GM19324 (cell line): ENCODE measurements around the gene PIGBOS1.

ENCODE experiments used
- ATAC-seq: cut with Tn5 transposase; IDR thresholded peaks from one replicate; pipeline ENCODE4 v1.9.1; 2021; ENCODE audit warnings: mild to moderate bottlenecking, moderate library complexity; ENCODE audit not compliant: unreplicated experiment, low FRiP score

Gene PIGBOS1

DNA sequence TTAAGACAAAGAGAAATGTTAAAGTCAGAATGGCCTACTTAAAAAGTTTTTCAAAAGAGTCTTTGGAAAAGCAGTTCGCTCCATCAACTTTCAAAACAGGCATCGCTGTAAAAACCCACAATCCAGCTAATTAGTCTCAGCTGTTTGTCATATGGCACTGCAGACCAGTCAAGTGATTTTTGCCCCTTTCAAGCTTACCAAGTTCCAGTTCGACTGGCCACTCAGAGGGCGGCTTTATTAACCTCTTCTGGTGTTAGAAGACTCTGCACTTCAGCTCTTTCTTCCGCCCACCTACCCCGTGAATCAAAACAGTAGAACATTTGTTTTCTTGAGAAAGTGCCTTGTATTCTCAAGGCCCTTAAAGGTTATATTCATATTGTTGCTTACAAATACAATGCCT lies 48.6 kb downstream of the PIGBOS1 start:
- no peak for ATAC-seq

DNA sequence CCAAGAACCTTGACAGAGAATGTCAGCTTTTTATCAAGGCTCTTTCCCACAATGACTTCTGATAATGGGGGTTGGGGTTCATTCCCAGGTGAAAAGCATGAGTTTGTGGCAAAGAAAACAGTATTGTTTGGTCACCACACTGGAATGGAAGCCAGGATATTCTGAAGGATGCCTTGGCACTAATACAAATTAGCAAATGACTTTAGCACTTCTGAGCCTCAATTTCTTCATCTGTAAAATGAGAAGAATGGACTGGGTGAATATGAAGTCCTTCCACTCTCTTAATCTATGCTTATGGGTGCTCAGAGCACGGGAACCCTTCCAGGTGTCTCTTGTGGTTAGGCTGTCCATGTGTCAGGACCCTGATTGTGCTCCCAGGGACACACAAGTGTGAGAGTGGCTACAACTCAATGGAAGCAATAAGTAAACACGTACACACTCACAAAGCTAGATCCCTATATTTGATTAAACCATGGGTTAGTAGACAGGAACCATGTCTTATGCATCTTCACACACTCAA lies 50.7 kb downstream of the PIGBOS1 start:
- ATAC-seq: no peak

DNA sequence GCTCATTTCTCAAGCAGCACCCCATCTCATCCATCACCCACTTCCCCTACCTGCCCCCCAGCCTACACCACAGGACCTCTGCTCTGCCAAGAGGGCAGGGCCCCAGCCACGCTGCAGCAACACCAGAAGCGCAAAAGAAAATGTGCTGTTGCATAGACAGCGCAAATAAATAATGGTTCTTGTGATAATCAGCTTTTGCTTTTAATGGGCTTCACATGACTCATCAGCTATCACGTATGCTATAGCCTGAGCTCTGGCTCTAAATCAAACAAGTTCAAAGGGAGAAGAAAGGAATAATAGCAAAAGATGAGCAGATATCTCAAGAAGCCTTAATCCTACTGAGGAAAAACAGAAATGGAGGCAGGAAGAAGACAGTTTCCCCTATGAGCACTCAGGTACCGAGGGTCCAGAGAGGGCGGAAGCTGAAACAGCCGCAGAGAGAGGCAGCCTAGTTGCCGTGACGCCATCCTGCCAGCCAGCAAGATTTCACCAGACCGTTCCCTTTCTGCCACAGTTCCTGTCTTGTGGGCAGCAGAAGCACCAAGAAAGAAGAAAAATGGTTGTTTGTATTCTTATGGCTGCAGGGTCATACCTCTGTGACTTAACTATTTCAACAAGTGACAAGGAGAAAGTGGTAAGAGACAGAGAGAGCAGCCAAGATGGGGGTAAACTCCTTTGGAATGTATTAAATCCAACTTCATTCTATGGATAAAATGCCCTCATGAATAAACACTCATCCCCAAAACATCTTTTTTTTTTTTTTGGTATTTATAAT lies 51.3 kb downstream of the PIGBOS1 start:
- peak; percentile 88 for ATAC-seq
